ENCODE measurements around the gene PSMG4. TPM values are rescaled to one million over a fixed set of nuclear protein-coding genes. Genes with fewer than 3 reads are reported as not detected.
"Not testable (repeated sequence)": the region's sequence is repeated elsewhere in the genome, so short reads cannot be mapped to it uniquely, and the experiment has no call there.

PSMG4 gene
- total RNA-seq, 2 experiments from 2014 or later: 50.2 to 53.9 TPM

- DNase-seq (no peak), ATAC-seq (no peak)
- Mint-ChIP-seq H3K4me3 (no peak overlapping the region), H3K27me3 (peaks cover 38% of the 10 kb centered on the region), H3K27ac (no peak overlapping the region), H3K9me3 (no peaks in the 10 kb centered on the region), H3K4me1 (ENCODE audit: low read depth) (no peaks in the 10 kb centered on the region), H3K36me3 (ENCODE audit: low read depth) (no peaks in the 10 kb centered on the region)
- TF ChIP-seq, protein P1, sequence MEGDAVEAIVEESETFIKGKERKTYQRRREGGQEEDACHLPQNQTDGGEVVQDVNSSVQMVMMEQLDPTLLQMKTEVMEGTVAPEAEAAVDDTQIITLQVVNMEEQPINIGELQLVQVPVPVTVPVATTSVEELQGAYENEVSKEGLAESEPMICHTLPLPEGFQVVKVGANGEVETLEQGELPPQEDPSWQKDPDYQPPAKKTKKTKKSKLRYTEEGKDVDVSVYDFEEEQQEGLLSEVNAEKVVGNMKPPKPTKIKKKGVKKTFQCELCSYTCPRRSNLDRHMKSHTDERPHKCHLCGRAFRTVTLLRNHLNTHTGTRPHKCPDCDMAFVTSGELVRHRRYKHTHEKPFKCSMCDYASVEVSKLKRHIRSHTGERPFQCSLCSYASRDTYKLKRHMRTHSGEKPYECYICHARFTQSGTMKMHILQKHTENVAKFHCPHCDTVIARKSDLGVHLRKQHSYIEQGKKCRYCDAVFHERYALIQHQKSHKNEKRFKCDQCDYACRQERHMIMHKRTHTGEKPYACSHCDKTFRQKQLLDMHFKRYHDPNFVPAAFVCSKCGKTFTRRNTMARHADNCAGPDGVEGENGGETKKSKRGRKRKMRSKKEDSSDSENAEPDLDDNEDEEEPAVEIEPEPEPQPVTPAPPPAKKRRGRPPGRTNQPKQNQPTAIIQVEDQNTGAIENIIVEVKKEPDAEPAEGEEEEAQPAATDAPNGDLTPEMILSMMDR (IDR thresholded peaks at IDR 0.05): no peak
- intact Hi-C loops (cut with micrococcal nuclease): no loop called here
- ChIA-PET CTCF (interaction anchor here (1.2 kb wide), 1 partner anchor 13 kb away, joined by 3 read pairs; no protein-coding TSS in a partner anchor), POLR2A (no interaction called here)
Measured at GRCh38 chr6:3237761-3238662, 20.7 kb upstream of the PSMG4 start.

DNA sequence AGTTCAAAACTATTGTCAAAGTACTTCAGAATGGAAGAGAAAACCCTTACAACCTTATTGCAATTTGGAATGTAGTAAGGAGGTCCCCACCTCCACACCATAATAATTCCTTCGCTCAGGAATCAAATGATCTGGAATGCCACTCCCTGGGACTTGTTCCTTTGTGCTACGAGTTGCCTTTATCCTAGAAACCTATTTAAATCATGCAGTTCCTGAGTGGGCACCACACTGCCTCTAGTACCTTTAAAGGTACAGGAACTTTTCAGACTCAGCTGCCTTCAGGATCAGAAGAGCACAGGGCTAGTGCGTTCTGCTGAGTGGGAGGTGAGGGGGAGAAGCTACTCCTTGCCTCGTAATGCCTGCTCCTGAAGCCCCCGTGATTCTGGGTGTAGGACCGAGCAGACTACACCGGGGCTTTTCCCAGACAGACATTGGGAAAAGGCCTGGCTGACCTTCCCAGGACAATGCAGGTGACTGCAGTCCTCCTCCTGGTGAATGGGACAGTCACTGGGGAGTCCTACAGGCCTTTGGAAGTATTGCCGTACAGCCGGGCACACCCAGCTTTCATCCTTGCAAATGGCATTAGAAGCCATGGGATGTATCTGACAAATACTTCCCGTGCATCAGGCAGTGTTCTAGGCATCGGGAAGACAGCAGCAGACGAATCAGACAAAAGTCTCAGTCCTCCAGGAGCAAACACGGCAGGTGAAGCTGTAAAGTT lies 19.5 kb upstream of the PSMG4 start:
- Mint-ChIP-seq H3K9me3 (no peaks in the 10 kb centered on the region), H3K4me1 (ENCODE audit: low read depth) (no peaks in the 10 kb centered on the region), H3K36me3 (ENCODE audit: low read depth) (no peaks in the 10 kb centered on the region), H3K4me3 (no peak overlapping the region), H3K27me3 (peaks cover 32% of the 10 kb centered on the region), H3K27ac (no peak overlapping the region)
- ChIA-PET CTCF (interaction anchor here (0.8 to 2.2 kb wide), 3 partner anchors 12 to 87 kb away, joined by 3 to 13 read pairs (median 3); no protein-coding TSS in a partner anchor), POLR2A (no interaction called here)
- TF ChIP-seq, protein P1 (IDR thresholded peaks at IDR 0.05): no peak
- intact Hi-C loops (cut with micrococcal nuclease): no loop called here
- DNase-seq: no peak
- no peak for ATAC-seq

- CTCF ChIA-PET: interaction anchor here (0.6 to 2.2 kb wide), 3 partner anchors 11 to 89 kb away, joined by 3 to 13 read pairs (median 3); no protein-coding TSS in a partner anchor
- POLR2A ChIA-PET: interaction anchor here (0.6 kb wide), 1 partner anchor 31 kb away, joined by 3 read pairs; no protein-coding TSS in a partner anchor
- Mint-ChIP-seq H3K4me3 (no peak overlapping the region), H3K4me1 (ENCODE audit: low read depth) (no peaks in the 10 kb centered on the region), H3K27ac (no peak overlapping the region), H3K27me3 (peaks cover 28% of the 10 kb centered on the region), H3K36me3 (ENCODE audit: low read depth) (no peaks in the 10 kb centered on the region), H3K9me3 (no peaks in the 10 kb centered on the region)
- ATAC-seq (no peak), DNase-seq (no peak)
- intact Hi-C loops (cut with micrococcal nuclease): no loop called here
- TF ChIP-seq, protein P1 (IDR thresholded peaks at IDR 0.05): no peak
Measured at GRCh38 chr6:3240595-3240994, 18.2 kb upstream of the PSMG4 start.

GRCh38 chr6:3241745-3242144 lies 17.0 kb upstream of the PSMG4 start:
- intact Hi-C loops (cut with micrococcal nuclease); ATAC-seq; H3K4me1 Mint-ChIP-seq (ENCODE audit: low read depth); DNase-seq; H3K27ac Mint-ChIP-seq; H3K36me3 Mint-ChIP-seq (ENCODE audit: low read depth); H3K4me3 Mint-ChIP-seq; H3K9me3 Mint-ChIP-seq; CTCF ChIA-PET; POLR2A ChIA-PET: not testable (repeated sequence)
- peaks cover 23% of the 10 kb centered on the region for H3K27me3 Mint-ChIP-seq

- no peak for ATAC-seq
- Mint-ChIP-seq H3K9me3 (no peaks in the 10 kb centered on the region), H3K27ac (no peak overlapping the region), H3K4me3 (no peak overlapping the region), H3K36me3 (ENCODE audit: low read depth) (no peaks in the 10 kb centered on the region), H3K27me3 (peaks cover 23% of the 10 kb centered on the region), H3K4me1 (ENCODE audit: low read depth) (no peaks in the 10 kb centered on the region)
- intact Hi-C loops (cut with micrococcal nuclease): no loop called here
- DNase-seq: no peak
- POLR2A ChIA-PET: interaction anchor here (1.3 kb wide), 1 partner anchor 9 kb away, joined by 3 read pairs; no protein-coding TSS in a partner anchor
- CTCF ChIA-PET: interaction anchor here (0.6 to 1.5 kb wide), 4 partner anchors 9 to 117 kb away, joined by 3 read pairs; no protein-coding TSS in a partner anchor
- TF ChIP-seq, protein P1 (IDR thresholded peaks at IDR 0.05): no peak
Measured at GRCh38 chr6:3242768-3243167, 16.0 kb upstream of the PSMG4 start.

Measured in activated CD8-positive, alpha-beta T cell treated with anti-CD3 and anti-CD28 coated beads for 36 hours (primary cell).